NCI-H187 treated with DMSO at 0.1 percent for 48 hours (cell line): ENCODE data around the gene SMARCE1.

Experiments used
- DNase-seq: peaks from one replicate; lab custom pipeline; 2025; lab: John Stamatoyannopoulos, UW

Gene SMARCE1

GRCh38 chr17:40647624-40648383 lies at the start of gene SMARCE1:
TSS of gene SMARCE1 (minus strand) at chr17:40647818. CDS start at chr17:40645802, 2,016 bp downstream.
- DNase-seq, result no peak

DNA sequence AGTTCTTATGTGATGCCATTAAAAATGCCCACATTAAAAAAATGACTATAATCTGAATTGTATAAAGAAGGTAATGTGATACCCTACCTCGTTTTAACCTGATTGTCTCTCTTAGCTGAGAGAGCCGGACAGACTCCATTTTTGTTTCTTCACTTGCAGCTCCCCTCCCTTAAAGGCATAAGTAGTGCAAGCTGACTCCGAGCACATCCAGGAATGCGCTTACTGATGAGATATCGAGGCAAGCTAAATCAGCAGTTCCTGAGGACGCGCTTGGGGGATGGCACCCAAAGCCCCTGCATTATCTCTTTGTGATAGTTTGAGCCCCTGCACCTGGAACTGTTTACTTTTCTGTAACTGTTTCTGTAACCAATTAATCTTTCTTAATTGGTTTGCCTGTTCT lies 49.7 kb upstream of the SMARCE1 start:
- DNase-seq, result no peak

- no peak for DNase-seq
Measured at GRCh38 chr17:40696651-40697072, 49.0 kb upstream of the SMARCE1 start.

GRCh38 chr17:40695874-40696472 lies 48.4 kb upstream of the SMARCE1 start:
- no peak for DNase-seq

- no peak for DNase-seq
Measured at GRCh38 chr17:40694584-40694983, 47.0 kb upstream of the SMARCE1 start.

DNA sequence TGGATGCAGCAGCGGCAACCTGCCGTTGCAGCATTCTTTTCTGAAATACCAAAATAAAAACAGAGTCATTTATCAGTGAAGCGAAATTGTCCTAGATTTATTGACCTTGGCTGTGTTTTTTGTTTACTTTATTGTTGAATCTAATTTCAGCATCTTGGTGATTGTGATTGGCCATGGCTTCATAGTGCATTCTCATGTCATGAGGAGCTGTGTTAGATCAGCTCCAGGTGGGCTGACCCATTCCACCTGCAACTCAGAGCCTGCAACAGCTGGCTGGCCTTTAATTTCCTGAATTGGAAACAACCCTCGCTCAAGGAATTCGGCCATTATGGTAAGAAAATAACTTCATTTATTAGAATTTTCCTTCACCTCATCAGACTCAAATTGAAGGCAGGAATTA lies 39.5 kb upstream of the SMARCE1 start:
- DNase-seq, result no peak

DNA sequence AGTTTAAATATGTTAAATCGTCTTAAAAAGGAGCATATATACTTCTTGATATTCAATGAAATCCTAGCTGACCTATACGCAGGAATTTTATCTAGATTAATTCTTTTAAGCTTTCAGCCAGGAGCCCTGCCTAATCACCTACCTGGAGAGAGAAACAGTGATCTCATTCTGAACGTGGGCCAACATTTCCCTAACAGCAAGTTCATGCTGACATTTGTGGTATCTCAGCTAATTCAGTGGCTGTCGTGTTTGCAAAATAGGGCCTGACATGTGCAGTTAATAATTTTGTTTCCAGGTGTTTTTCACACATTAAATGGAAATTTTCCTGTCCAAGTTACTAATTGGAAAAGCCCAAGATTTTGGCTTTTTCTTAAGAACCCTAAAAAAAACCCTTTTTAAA lies 38.6 kb upstream of the SMARCE1 start:
- no peak for DNase-seq

GRCh38 chr17:40680998-40681397 lies 33.4 kb upstream of the SMARCE1 start:
- no peak for DNase-seq

GRCh38 chr17:40679523-40679907 lies 31.9 kb upstream of the SMARCE1 start:
- no peak for DNase-seq

- DNase-seq, result no peak
Measured at GRCh38 chr17:40678902-40679522, 31.4 kb upstream of the SMARCE1 start.

DNA sequence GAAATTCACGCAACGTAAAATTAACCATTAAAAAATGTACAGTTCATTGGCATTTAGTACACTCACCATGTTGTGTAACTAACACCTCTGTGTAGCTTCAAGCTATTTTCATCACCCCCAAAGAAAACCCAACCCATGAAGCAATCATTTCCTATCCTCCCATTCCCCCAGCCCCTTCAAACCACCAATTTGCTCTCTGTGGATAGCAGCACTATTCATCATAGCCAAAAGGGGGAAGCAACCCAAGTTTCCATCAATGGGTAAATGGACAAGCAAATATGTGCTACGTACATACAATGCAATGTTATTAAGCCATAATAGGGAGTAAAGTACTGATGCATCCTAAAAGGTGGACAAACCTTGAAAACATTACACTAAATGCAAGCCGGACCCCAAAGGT lies 28.3 kb upstream of the SMARCE1 start:
- DNase-seq, result no peak

DNA sequence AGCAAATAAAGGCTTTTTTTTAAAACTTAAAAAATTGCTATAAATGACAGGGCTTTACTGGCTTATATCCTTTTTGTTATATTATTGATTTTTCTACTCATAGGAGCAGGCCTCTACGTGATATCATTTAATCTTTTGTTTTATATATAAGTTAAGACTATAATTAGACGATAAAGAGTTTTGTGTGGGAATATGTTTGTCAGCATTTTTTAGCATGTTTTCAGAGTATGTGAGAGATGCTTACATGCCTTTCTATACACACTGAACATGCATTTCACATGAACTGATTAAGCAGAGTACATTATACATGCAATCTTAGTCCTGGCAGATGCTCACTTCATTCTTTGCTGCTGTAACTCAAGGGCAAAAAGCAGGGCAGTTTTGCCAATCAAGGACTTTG lies 25.0 kb upstream of the SMARCE1 start:
- no peak for DNase-seq

GRCh38 chr17:40671282-40671681 lies 23.7 kb upstream of the SMARCE1 start:
- no peak for DNase-seq

- DNase-seq, result no peak
Measured at GRCh38 chr17:40666331-40666730, 18.7 kb upstream of the SMARCE1 start.

DNA sequence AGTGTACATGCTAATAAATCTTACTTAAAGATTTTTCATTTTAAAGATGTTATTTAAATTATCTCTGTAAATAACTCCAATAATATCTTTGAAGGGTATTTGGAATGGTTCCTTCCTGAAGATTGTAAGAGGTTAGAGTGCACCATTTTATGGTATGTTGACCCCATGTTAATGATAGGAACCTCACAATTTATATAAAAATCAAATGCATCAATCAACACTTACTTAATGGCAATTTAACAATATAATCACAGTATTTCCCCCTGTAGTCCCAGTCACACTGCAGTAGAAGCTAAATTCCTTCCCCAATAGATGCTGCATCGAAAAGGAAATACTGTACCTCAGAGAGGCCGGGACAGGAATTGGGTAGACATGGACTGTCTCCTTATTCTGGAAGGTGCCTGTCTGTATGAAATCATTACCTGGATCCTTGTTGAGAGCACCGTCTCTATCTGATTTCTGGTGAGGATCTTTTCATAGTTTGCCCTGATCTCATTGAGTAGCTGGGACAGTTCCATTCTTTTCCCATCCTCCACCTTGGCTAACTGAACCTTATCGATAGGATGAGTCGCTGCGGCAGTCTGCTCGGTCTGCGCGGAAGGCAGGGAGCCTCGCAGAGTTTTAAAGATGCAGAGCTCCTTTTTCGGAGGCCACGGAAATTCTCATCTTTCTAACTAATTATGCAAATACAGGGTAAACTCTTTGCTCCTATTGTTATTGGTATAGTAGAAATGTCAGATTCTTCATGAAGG lies 17.1 kb upstream of the SMARCE1 start, which contains the start of gene KRT222:
Gene KRT222 (minus strand): TSS at position 596 of the 752 bp plus-strand sequence. CDS start 78 bp downstream, at position 518.
- DNase-seq, result no peak

DNA sequence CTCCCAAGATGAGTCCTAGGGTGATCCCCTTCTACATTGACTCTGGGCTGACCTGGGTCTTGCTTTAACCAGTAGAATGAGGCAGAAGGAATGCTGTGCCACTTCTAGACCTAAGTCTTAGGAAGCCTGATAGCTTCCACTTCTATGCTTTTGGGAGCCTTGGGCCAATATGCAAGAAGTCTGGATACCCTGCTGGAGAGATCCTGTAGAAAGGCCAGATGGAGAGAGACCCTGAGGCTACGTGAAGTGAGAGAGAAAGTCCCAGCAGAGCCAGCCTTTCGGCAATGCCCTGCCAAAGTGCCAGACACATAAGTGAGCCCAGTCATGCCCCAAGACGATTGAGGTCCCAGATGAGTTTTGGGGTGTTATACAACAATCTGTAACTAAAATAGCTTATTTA lies 15.6 kb upstream of the SMARCE1 start:
- no peak for DNase-seq

DNA sequence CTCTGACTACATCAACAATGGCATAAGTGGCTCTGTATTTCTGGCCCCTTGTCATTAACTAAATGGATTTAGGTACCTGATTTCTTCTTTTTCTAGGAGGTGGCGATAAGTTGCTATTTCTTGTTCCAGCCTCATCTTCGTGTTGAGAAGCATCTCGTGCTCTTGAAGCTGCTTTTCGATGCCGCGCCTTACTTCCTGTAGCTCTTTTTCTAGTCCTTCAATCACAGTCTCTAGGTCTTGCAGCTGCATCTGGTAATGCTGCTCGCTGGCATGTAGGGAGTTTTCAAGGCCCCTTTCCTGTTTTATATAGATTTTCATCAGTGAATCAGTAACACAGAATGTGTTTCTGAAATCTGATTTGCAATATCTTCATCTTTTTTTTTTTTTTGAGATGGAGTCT lies 12.3 kb upstream of the SMARCE1 start:
- DNase-seq, result no peak

- DNase-seq, result no peak
Measured at GRCh38 chr17:40658396-40658795, 10.8 kb upstream of the SMARCE1 start.

- no peak for DNase-seq
Measured at GRCh38 chr17:40651939-40652338, 4.3 kb upstream of the SMARCE1 start.

- DNase-seq, result no peak
Measured at GRCh38 chr17:40648384-40648968, 858 bp upstream of the SMARCE1 start.

DNA sequence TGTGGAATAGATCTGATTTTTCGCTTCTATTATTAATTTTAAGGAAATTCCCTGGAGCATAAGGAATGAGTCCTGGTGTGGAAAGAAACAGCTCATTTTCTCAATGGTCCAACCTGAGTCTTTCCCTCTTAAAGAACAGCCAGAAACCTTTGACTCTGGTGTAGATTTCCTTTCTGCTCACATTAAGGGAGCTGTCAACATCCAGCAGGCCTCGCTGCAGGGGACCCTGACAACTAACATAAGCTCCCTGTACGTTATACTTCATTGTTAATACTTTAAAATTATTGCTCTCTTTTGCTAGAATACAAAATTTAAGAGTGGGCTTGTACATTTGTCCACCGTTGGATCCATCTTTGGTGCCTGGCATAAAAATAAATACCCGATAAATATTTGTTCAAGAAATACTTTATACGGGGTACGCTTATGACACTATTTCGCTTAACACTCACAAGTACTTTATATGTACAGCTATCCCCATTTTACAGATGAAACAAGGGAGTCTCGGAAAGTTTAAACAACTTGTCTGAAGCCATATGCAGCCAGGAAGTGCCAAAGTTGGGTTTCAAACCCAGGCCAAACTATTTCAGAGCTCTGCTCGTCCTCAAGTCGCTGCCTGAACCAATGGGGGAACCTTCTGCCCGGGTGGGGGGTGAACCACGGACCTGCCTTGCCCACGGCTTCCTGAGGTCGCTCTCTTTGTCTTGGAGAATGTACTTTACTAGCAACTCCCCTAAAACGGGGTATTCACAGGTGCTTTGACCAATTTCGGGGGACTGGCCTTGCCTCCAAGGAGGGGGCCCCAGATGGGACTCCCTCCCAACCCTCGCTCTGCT lies 611 bp downstream of the SMARCE1 start:
- DNase-seq, result no peak
